Renal cortical epithelial cell (primary cell): ENCODE data around the gene UNC80. TPM values are rescaled to one million over a fixed set of nuclear protein-coding genes. Genes with fewer than 3 reads are reported as not detected.
"Not testable (repeated sequence)": the region's sequence is repeated elsewhere in the genome, so short reads cannot be mapped to it uniquely, and the experiment has no call there.

Experiments
- DNase-seq: peaks from one replicate; pipeline ENCODE4 v3.0.0-alpha.2; 2011; ENCODE audit warnings: low read depth
- total RNA-seq: library from RNA; depleted of rRNA; stranded (reverse); fragments of >200 nt; gene quantifications from 2 replicates; pipeline ENCODE4 v1.2.3, GENCODE V29; 2014

The UNC80 gene, protein sequence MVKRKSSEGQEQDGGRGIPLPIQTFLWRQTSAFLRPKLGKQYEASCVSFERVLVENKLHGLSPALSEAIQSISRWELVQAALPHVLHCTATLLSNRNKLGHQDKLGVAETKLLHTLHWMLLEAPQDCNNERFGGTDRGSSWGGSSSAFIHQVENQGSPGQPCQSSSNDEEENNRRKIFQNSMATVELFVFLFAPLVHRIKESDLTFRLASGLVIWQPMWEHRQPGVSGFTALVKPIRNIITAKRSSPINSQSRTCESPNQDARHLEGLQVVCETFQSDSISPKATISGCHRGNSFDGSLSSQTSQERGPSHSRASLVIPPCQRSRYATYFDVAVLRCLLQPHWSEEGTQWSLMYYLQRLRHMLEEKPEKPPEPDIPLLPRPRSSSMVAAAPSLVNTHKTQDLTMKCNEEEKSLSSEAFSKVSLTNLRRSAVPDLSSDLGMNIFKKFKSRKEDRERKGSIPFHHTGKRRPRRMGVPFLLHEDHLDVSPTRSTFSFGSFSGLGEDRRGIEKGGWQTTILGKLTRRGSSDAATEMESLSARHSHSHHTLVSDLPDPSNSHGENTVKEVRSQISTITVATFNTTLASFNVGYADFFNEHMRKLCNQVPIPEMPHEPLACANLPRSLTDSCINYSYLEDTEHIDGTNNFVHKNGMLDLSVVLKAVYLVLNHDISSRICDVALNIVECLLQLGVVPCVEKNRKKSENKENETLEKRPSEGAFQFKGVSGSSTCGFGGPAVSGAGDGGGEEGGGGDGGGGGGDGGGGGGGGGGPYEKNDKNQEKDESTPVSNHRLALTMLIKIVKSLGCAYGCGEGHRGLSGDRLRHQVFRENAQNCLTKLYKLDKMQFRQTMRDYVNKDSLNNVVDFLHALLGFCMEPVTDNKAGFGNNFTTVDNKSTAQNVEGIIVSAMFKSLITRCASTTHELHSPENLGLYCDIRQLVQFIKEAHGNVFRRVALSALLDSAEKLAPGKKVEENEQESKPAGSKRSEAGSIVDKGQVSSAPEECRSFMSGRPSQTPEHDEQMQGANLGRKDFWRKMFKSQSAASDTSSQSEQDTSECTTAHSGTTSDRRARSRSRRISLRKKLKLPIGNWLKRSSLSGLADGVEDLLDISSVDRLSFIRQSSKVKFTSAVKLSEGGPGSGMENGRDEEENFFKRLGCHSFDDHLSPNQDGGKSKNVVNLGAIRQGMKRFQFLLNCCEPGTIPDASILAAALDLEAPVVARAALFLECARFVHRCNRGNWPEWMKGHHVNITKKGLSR (N-terminal part only)
- 0.05 TPM in 1 of 2 replicates, not detected in the other for total RNA-seq

DNA sequence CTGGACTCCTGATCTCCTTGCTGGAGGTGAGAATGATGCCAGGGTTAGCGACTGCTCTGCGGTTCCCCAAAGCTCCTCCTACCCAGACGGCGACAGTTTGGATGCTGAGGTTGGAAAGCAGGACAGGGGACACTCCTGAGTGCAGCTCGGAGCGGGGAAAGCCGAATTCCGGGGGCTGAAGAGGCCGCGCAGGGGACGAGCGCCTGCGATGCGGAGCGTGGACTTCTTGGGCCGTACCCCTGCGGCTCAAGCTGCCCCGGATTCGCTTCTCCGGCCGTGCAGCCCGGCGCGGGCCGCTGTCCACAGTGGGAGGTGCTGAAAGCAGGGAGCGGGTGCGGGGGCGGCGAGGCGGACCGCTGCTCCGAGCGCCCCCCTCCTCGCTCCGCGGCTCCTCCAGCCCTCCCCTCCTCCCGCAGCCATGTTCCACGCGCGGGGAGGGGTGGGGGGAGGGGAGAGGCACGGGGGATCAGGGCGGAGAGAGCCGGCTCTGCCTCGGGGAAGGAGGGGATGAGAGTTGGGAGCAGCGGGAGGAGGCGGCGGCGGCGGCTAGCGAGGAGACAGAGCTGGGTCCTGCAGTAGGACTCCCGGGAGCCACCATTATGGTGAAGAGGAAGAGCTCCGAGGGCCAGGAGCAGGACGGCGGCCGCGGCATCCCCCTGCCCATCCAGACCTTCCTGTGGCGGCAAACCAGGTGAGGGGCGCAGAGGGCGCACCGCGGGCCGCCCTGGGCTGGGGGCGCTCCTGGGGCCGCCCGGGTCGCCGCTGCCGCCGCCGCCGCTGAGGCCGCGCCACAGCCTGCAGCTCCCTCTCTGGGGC, at the start of gene UNC80:
Gene UNC80 (plus strand): TSS at position 359 of the 816 bp plus-strand sequence. CDS start 241 bp downstream, at position 600.
- DNase-seq = peak; percentile 19

DNA sequence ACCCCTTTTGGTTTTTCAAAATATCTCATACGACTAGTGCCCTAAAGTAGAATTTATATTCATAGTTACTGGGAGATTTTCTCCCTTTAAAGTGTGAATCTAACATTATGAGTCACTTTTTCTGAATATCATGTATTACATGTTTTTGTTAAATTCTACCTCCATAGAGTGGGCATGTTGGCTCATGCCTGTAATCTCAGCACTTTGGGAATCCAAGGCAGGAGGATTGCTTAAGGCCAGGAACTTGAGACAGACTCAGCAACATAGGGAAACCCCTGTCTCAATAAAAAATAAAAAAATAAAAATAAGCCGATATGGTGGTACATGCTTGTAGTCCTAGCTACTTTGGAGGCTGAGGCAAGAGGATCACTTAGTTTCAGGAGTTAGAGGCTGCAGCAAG, 45.3 kb upstream of the UNC80 start:
- no peak for DNase-seq

DNA sequence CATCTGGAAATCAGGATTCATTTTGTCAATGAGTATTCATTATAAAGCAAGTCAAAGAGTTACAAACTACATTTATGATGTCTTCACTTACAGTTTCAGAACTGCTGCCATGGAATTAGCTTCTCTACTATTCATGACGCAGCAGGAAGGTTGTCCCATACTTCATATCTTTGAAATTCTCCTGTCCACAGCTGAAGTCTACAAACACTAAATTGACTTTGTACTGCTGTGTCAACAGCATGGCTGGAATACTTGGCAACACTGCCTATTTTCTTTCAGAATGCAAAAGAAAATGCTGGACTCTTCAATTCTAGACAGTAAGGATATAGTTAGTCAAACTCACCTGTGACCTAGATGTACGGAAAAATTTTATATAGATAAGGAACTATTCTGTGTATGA, 44.6 kb upstream of the UNC80 start:
- no peak for DNase-seq

DNA sequence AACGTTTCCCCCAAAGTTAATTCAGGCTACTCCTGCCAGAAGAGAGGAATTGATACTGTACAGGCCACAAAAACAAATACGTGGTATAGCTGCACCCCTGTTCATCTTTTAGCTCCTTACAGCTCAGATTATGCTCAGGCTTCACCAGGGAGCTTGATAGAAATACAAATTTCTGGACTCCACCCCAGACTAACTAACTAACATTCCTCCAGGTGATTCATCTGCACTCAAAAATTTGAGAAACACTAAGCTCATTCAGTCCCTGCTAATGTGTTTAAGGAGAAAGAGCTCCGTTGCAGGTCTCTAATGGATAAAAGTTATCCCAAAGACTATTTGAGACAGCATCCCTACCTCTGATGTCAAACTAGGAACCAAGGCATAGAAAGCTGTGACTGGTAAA, 36.8 kb upstream of the UNC80 start:
- DNase-seq = no peak

- DNase-seq = no peak
Measured at GRCh38 chr2:209741953-209742352, 29.7 kb upstream of the UNC80 start.

DNA sequence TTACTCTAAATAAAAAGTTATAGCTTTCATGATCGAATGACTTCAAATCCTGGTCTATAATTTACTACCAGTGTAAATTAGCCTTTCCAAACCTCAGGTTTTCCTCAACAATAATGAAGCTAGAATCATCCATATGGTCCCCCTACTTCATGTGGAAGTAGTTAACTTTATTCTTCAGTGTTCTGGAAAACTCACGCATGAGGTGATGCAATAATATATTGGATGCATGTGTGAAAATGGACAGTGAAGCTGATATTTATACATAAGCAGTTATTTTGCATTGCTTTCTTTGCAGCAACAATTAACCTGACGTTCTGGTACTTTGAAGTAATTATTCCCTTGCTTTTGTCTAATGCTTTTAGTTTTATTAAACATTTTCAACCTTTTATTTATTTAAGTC, 18.6 kb upstream of the UNC80 start:
- DNase-seq = no peak

DNA sequence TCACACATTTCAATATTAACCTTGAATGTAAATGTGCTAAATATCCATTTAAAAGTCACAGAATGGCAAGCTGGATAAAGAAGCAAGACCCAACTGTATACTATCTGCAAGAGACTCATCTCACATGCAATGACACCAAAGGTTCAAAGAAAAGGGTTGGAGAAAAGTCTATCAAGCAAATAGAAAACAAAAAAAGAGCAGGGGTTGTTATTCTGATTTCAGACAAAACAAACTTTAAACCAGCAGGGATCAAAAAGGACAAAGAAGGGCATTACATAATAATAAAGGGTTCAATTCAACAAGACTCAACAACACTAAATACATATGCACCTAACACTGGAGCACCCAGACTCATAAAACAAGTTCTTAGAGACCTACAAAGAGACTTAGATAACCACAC, 14.5 kb upstream of the UNC80 start:
- DNase-seq = no peak

DNA sequence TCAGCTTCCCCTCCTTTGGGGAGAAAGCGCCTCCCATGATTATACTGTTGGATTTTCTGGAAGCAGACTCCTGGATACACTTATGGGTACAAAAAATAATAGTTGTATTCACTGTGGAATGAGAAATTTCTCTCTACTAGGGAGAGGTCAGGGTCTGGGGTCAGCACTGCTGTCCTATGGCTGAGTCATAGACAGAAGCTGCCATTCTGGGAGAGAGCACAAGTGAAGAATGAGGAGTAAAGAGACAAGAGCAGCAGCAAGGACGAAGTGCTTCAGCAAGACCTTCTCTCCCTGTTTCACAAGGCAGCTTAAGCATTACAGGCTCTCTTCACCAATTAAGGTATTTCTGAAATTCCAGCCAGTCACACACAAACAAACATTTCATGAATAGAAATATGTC, 10.1 kb upstream of the UNC80 start:
- DNase-seq = no peak

- peak; percentile 2 for DNase-seq
Measured at GRCh38 chr2:209762563-209762962, 9.1 kb upstream of the UNC80 start.

- DNase-seq = no peak
Measured at GRCh38 chr2:209763106-209763505, 8.5 kb upstream of the UNC80 start.

DNA sequence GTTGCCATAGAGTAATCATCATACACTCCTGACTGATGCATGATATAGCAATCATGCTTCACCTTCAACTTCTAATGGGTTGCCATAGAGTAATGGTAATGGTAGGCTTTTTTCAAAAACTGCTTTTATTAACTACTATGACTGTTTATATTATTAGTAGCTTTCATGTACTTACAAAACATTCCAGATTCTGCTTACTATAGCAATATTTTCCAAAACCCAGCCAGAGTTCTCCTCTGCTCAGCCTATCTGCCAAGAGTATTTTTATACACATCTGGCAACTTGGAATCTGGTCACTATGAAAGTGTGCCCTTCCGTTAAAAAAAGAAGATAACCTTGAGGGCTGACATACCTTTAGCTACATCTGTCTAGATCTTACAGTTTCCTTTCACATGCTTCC, 5.0 kb upstream of the UNC80 start:
- no peak for DNase-seq

- DNase-seq = no peak
Measured at GRCh38 chr2:209767316-209767715, 4.3 kb upstream of the UNC80 start.

GRCh38 chr2:209768557-209768956, 3.1 kb upstream of the UNC80 start:
- DNase-seq = no peak

DNA sequence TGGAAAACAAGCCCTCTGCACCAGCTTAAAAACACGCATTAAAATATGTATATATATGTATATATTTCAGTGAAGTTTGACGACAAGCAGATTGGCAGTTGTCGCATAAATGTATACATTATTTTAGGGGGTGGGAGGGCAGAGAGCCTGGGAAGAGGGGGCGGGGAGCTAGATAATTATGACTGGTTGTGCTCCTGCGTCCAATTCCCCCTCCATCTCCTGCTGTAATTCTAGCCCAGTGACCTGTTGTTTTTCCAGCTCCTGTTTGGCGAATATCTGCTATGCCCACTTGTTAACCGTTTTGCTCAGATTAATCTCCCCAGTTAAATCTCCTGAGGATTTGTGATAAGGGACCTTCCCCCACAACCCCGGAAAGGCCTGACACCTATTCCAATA, 656 bp downstream of the UNC80 start:
- no peak for DNase-seq

DNA sequence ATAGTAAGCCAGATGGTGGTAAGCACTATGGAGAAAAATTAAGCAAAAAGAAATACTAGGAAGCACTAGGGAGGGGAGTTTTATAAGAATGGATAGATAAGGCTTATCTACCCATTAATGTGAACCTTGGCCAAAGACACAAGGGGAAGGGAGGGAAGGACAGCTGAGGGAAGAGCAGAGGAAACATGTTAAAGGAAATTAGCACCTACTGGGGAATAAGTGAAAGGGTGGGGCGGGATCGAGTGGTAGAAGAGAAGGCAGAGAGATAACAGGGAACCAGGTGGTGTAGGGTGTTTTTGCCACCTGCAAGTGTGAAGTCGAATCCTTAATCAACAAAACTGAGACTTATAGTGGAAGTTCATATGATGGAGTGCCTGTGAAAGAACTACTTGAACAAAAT, 1.7 kb downstream of the UNC80 start:
- no peak for DNase-seq

- DNase-seq = no peak
Measured at GRCh38 chr2:209787416-209787815, 15.8 kb downstream of the UNC80 start.

GRCh38 chr2:209788925-209789324, 17.3 kb downstream of the UNC80 start:
- DNase-seq = no peak

DNA sequence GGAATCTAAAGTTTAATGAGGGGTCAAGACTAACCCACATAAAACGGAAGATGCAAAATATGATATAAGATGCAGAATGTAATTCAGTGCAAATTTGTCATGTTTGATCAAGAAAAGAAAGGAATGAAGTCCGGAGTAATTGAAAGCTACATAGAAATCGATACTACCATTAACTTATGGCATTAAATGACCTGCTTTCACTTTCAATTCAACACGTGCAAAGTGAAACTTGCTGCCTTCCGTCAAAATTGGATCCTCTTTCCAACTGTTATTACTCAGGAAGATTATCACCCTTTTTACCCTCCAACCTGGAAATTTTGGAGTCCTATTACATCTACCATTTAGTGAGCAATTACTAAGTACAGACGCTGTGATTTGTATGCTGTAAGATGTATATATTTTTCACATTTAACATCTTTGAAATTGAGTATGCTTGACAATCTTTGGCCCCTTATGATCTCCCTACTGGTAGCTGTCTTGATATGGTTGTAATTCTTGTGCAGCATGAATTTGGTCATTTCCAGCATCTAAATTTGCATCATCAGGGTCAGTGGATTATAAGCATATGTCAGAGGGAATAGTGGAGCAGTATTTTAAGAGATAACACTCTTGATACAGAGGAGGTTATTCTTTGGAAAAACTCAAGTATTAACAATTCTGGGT, 18.6 kb downstream of the UNC80 start:
- peak; percentile 7 for DNase-seq

DNA sequence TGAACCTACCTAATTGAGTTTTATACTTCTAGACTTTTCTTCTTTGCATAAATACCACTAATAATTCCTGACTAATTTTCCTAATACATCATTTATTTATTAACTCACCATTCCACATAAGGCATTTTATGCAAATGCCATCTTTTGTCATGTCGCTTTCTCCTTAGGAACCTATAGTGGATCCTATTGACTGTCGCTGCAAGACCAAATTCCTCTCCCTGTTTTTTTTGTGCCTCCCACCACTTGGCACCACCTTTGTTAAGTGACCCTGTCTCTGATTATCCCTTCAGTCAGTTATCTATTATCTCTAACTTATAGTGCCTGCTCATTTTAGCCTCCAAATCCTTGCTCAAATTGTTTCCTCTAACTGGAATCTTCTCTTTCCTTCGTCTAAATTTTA, 19.5 kb downstream of the UNC80 start:
- no peak for DNase-seq

DNA sequence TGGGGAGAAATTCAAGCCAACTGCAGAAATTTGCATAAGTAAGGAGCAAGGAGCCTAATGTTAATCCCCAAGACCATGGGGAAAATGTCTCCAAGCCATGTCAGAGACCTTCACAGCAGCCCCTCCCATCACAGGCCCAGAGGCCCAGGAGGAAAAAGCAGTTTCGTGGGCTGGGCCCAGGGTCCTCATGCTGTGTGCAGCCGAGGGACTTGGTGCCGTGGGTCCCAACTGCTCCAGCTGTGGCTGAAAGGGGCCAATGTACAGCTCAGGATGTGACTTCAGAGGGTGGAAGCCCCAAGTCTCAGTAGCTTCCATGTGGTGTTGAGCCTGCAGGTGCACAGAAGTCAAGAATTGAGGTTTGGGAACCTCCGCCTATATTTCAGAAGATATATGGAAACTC, 23.8 kb downstream of the UNC80 start:
- DNase-seq = not testable (repeated sequence)

- no peak for DNase-seq
Measured at GRCh38 chr2:209805351-209805750, 33.7 kb downstream of the UNC80 start.
